ENCODE measurements around the gene APCDD1L.
"Not testable (repeated sequence)": the region's sequence is repeated elsewhere in the genome, so short reads cannot be mapped to it uniquely, and the experiment has no call there.

APCDD1L gene

GRCh38 chr20:58418949-58419748 is 96.0 kb downstream of the APCDD1L start:
- H3K4me3 ChIP-seq (ENCODE audit: low read depth, low read length), result no peak overlapping the region

- no peak overlapping the region for H3K4me3 ChIP-seq (ENCODE audit: low read depth, low read length)
Measured at GRCh38 chr20:58417438-58417837, 97.8 kb downstream of the APCDD1L start.

GRCh38 chr20:58416835-58417234 is 98.4 kb downstream of the APCDD1L start:
- no peak overlapping the region for H3K4me3 ChIP-seq (ENCODE audit: low read depth, low read length)

DNA sequence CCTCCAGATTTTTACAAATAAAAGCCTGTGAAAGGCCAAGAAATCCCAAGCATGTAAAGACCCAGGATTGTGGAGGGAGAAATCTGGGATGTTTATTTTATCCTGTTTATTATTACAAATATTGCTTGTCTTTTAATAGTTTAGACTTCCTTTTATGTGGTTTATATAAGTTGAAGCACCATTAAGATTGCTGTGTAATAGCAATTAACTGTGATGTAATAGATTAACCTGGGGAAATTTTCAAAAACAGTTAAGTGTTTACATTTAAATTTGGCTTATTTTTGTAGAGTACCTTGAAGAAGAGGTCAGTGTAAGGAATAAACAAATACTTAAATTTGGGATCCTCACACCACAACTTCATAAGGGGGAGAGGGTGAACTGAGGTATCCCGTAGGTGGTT is 99.1 kb downstream of the APCDD1L start:
- H3K4me3 ChIP-seq (ENCODE audit: low read depth, low read length), result no peak overlapping the region

DNA sequence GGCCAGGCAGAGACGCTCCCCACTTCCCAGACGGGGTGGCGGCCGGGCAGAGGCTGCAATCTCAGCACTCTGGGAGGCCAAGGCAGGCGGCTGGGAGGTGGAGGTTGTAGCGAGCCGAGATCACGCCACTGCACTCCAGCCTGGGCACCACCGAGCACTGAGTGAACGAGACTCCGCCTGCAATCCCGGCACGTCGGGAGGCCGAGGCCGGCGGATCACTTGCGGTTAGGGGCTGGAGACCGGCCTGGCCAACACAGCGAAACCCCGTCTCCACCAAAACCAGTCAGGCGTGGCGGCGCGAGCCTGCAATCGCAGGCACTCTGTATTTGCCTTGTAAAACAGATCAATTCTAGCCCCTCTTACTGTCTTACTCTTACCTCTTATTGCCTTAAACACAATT is 100.4 kb downstream of the APCDD1L start:
- not testable (repeated sequence) for H3K4me3 ChIP-seq (ENCODE audit: low read depth, low read length)

GRCh38 chr20:58414216-58414615 is 101.0 kb downstream of the APCDD1L start:
- H3K4me3 ChIP-seq (ENCODE audit: low read depth, low read length), result not testable (repeated sequence)
